GM12892 (cell line): Measurements from ENCODE around the gene RNASE9.

Source experiments
- POLR2AphosphoS5 ChIP-seq: IDR thresholded peaks from 2 replicates; pipeline ENCODE4 v1.6.1; 2011; ENCODE audit warnings: low read depth, low read length, control low read depth
- TAF1 ChIP-seq: IDR thresholded peaks from 2 replicates; pipeline ENCODE4 v1.6.1; 2011; ENCODE audit warnings: low read depth, mild to moderate bottlenecking, control low read depth, low read length, borderline replicate concordance

DNA sequence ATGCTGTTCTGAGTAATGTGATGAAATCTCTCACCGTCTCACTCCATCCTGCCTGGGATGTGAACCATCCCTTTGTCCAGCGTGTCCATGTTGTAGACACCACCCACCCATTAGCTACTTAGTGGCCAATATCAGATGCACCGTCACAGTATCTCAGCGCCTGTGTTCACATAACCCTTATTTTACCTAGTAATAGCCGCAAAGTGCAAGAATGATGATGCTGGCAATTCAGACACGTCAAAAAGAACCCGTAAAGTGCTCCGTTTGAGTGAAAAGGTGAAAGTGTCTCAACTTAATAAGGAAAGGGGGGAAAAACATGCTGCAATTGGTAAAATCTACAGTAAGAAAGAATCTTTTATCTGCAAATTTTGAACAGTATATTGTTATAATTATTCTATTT, 52.5 kb downstream of the RNASE9 start:
- no peak for TF ChIP-seq TAF1
- no peak for TF ChIP-seq POLR2AphosphoS5
